Measurements from ENCODE around the gene PNLDC1.

The PNLDC1 gene, protein sequence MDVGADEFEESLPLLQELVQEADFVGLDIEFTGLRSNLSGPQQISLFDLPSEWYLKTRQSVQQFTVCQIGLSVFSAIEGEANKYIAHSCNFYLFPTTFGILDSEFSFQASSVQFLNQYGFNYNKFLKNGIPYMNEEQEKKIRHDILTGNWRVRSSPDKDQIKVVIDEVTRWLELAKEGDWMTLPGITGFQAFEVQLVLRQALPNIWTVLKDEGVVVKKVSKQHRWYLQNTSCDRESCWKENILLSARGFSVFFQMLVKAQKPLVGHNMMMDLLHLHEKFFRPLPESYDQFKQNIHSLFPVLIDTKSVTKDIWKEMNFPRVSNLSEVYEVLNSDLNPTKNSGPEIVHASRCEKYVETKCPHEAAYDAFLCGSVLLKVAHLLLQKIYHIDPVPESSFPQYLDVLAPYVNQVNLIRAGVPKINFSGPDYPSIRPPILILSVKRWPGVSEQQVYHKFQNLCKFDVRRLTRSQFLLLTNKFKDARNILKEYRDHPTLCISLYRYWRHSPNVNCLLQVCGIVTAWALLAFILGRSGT

GRCh38 chr6:159800141-159800865 lies at the start of gene PNLDC1:
PNLDC1 (plus strand) TSS chr6:159800276; CDS start chr6:159800308, 32 bp downstream.
- no peak for DNase-seq (ENCODE audit: low spot score)

GRCh38 chr6:159751448-159751847 lies 48.6 kb upstream of the PNLDC1 start:
- no peak for DNase-seq (ENCODE audit: low spot score)

- no peak for DNase-seq (ENCODE audit: low spot score)
These were observed 46.8 kb upstream of the PNLDC1 start for GRCh38 chr6:159753081-159753872.

- no peak for DNase-seq (ENCODE audit: low spot score)
These were observed 45.7 kb upstream of the PNLDC1 start for GRCh38 chr6:159754401-159754800.

DNA sequence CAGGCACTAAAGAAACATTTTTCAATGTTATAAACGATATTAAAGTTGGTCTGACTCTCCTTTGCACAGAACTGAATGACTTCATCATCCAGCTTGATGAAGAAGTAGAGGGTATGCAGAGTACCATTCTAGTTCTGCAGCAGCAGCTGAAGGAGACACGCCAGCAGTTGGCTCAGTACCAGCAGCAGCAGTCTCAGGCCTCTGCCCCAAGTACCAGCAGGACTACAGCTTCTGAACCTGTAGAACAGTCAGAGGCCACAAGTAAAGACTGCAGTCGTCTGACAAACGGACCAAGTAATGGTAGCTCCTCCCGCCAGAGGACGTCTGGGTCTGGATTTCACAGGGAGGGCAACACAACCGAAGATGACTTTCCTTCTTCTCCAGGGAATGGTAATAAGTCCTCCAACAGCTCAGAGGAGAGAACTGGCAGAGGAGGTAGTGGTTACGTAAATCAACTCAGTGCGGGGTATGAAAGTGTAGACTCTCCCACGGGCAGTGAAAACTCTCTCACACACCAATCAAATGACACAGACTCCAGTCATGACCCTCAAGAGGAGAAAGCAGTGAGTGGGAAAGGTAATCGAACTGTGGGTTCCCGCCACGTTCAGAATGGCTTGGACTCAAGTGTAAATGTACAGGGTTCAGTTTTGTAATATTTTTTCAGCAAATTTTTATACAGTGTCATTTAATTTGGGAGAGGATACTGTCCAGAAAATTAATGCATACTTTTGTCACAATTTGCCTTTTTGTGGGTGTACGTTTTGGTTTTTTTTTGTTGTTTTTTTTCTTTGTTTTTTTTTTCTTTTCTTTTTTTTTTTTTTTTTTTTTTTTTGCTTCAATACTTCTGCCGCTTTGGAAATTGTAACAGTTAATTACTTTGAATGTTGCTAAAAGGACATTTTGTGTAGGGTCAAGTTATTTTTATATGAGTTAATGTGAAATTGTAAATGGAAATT lies 44.8 kb upstream of the PNLDC1 start:
- no peak for DNase-seq (ENCODE audit: low spot score)

- no peak for DNase-seq (ENCODE audit: low spot score)
These were observed 43.6 kb upstream of the PNLDC1 start for GRCh38 chr6:159756508-159756907.

- DNase-seq (ENCODE audit: low spot score): peak; percentile 39
These were observed 41.8 kb upstream of the PNLDC1 start for GRCh38 chr6:159758031-159759001.

GRCh38 chr6:159759645-159760044 lies 40.4 kb upstream of the PNLDC1 start:
- no peak for DNase-seq (ENCODE audit: low spot score)

- peak; percentile 55 for DNase-seq (ENCODE audit: low spot score)
These were observed 39.4 kb upstream of the PNLDC1 start for GRCh38 chr6:159760602-159761057.

- no peak for DNase-seq (ENCODE audit: low spot score)
These were observed 38.8 kb upstream of the PNLDC1 start for GRCh38 chr6:159761129-159761872.

- DNase-seq (ENCODE audit: low spot score): peak; percentile 98
These were observed 38.0 kb upstream of the PNLDC1 start, which contains the start of gene ACAT2 for GRCh38 chr6:159761873-159762680. ACAT2 (plus strand) TSS chr6:159762045; CDS start chr6:159762088, 43 bp downstream.

- no peak for DNase-seq (ENCODE audit: low spot score)
These were observed 37.3 kb upstream of the PNLDC1 start for GRCh38 chr6:159762681-159763293.

GRCh38 chr6:159766906-159767305 lies 33.2 kb upstream of the PNLDC1 start:
- peak; percentile 48 for DNase-seq (ENCODE audit: low spot score)

DNA sequence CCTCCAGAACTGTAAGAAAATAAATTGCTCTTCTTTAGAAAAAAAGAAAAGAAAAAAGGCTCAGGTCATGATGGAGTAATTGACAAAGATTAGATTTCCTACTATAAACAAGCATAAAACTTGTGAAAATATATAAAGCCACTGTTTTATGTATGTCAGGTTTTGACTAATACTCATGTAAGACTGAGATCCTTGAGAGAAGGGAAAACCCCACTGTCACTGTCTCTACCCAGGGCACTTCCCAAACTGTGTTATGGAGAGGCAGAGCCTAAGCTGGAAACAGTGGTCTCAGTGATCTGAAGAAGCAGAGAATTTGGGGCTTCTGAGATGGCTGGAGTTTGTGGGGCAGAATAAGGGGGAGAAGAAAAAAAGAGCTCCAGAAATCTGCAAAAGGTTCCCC lies 30.6 kb upstream of the PNLDC1 start:
- DNase-seq (ENCODE audit: low spot score): no peak

- no peak for DNase-seq (ENCODE audit: low spot score)
These were observed 27.9 kb upstream of the PNLDC1 start for GRCh38 chr6:159772196-159772595.

GRCh38 chr6:159777240-159777904 lies 22.7 kb upstream of the PNLDC1 start:
- no peak for DNase-seq (ENCODE audit: low spot score)

GRCh38 chr6:159778131-159778530 lies 21.9 kb upstream of the PNLDC1 start:
- no peak for DNase-seq (ENCODE audit: low spot score)

Measured in AG08396 (cell line).